GM23338 (cell line): Measurements from ENCODE around the gene CLEC5A. TPM values are rescaled to one million over a fixed set of nuclear protein-coding genes. Genes with fewer than 3 reads are reported as not detected.

ENCODE experiments used
- ATAC-seq: fragments of 200-7000 bp; cut with Tn5 transposase; 3 replicates; pipeline ENCODE4 v1.9.1; 2020
- DNase-seq: peaks from one replicate; pipeline ENCODE4 v3.0.0-alpha.2; 2015; ENCODE audit warnings: low spot score
- H2AFZ ChIP-seq: fragments of 200-600 bp; sonication (generic); 2 replicates; pipeline ENCODE4 v1.8.0; 2016; ENCODE audit warnings: antibody characterized with exemption, mild to moderate bottlenecking, moderate library complexity
- H3F3A ChIP-seq: fragments of 200-600 bp; sonication (generic); replicated peaks from 2 replicates; pipeline ENCODE4 v1.8.0; 2017; ENCODE audit warnings: antibody characterized with exemption, mixed run types, low read depth
- H3K27ac ChIP-seq: fragments of 200-600 bp; sonication (generic); 2 replicates; pipeline ENCODE4 v1.6.1; 2016; ENCODE audit warnings: low read depth
- H3K27me3 ChIP-seq: fragments of 200-600 bp; sonication (generic); 2 replicates; pipeline ENCODE4 v1.8.0; 2016; ENCODE audit warnings: mild to moderate bottlenecking, mixed run types, moderate library complexity; ENCODE audit not compliant: insufficient read depth
- H3K36me3 ChIP-seq: fragments of 200-600 bp; sonication (generic); 2 replicates; pipeline ENCODE4 v1.8.0; 2016; ENCODE audit warnings: mild to moderate bottlenecking; ENCODE audit not compliant: insufficient read depth
- H3K4me1 ChIP-seq: fragments of 200-600 bp; sonication (generic); 2 replicates; pipeline ENCODE4 v1.8.0; 2016; ENCODE audit warnings: mild to moderate bottlenecking, moderate library complexity; ENCODE audit not compliant: insufficient read depth
- H3K4me2 ChIP-seq: fragments of 200-600 bp; sonication (generic); 2 replicates; pipeline ENCODE4 v1.7.1; 2017; ENCODE audit warnings: mixed run types
- H3K4me3 ChIP-seq: fragments of 200-600 bp; sonication (generic); 2 replicates; pipeline ENCODE4 v1.6.1; 2016; ENCODE audit warnings: mixed run types
- H3K79me2 ChIP-seq: fragments of 200-600 bp; sonication (generic); replicated peaks from 2 replicates; pipeline ENCODE4 v1.8.0; 2017; ENCODE audit warnings: mild to moderate bottlenecking; ENCODE audit not compliant: insufficient read depth
- H3K9me2 ChIP-seq: fragments of 200-600 bp; sonication (generic); 2 replicates; pipeline ENCODE4 v1.8.0; 2017; ENCODE audit not compliant: insufficient read depth
- H4K20me1 ChIP-seq: fragments of 200-600 bp; sonication (generic); replicated peaks from 2 replicates; pipeline ENCODE4 v1.8.0; 2017; ENCODE audit warnings: mild to moderate bottlenecking; ENCODE audit not compliant: insufficient read depth
- H3K27ac Mint-ChIP-seq: 2 replicates; pipeline ENCODE4 v1.8.0; 2020; ENCODE audit warnings: inconsistent platforms, mild to moderate bottlenecking, moderate library complexity, mixed read lengths
- H3K27me3 Mint-ChIP-seq: 3 replicates; pipeline ENCODE4 v1.8.0; 2022; ENCODE audit warnings: low read depth, mild to moderate bottlenecking, moderate library complexity, mixed read lengths, inconsistent platforms; ENCODE audit not compliant: insufficient read depth, poor library complexity
- H3K36me3 Mint-ChIP-seq: 3 replicates; pipeline ENCODE4 v1.8.0; 2021; ENCODE audit warnings: low read depth, mild to moderate bottlenecking, inconsistent platforms, moderate library complexity, mixed read lengths
- H3K4me1 Mint-ChIP-seq: 3 replicates; pipeline ENCODE4 v1.8.0; 2020; ENCODE audit warnings: mild to moderate bottlenecking, inconsistent platforms, mixed read lengths
- H3K4me3 Mint-ChIP-seq: 3 replicates; pipeline ENCODE4 v1.8.0; 2021; ENCODE audit warnings: moderate library complexity, mild to moderate bottlenecking, inconsistent platforms, mixed read lengths
- H3K9me3 Mint-ChIP-seq: 3 replicates; pipeline ENCODE4 v1.8.0; 2020; ENCODE audit warnings: moderate library complexity, mild to moderate bottlenecking, inconsistent platforms, mixed read lengths
- CREB1 ChIP-seq: fragments of 250-450 bp; sonication (Bioruptor Pico); IDR thresholded peaks from 2 replicates; pipeline ENCODE4 v1.5.0; 2020; ENCODE audit warnings: low read depth, mild to moderate bottlenecking, moderate library complexity
- ETS1 ChIP-seq: IDR thresholded peaks from 2 replicates; pipeline ENCODE4 v1.6.1; 2016; ENCODE audit warnings: antibody characterized with exemption
- EZH2 ChIP-seq: fragments of 200-600 bp; sonication (generic); IDR thresholded peaks from one replicate; pipeline ENCODE4 v1.8.0; 2017; ENCODE audit warnings: antibody characterized with exemption, mild to moderate bottlenecking, low read depth; ENCODE audit not compliant: unreplicated experiment
- EZH2phosphoT487 ChIP-seq: fragments of 200-600 bp; sonication (generic); IDR thresholded peaks from one replicate; pipeline ENCODE4 v1.8.1; 2018; ENCODE audit warnings: antibody characterized with exemption; ENCODE audit not compliant: unreplicated experiment
- JUNB ChIP-seq: IDR thresholded peaks from one replicate; pipeline ENCODE4 v1.6.1; 2016; ENCODE audit warnings: antibody characterized with exemption; ENCODE audit not compliant: unreplicated experiment
- NANOG ChIP-seq: IDR thresholded peaks from 2 replicates; pipeline ENCODE4 v1.6.1; 2016; ENCODE audit warnings: antibody characterized with exemption, borderline replicate concordance
- POLR2AphosphoS5 ChIP-seq: IDR thresholded peaks from 2 replicates; pipeline ENCODE4 v1.6.1; 2016; ENCODE audit warnings: antibody characterized with exemption, low read depth
- REST ChIP-seq: IDR thresholded peaks from one replicate; pipeline ENCODE4 v1.6.1; 2018; ENCODE audit warnings: antibody characterized with exemption; ENCODE audit not compliant: unreplicated experiment
- STAT1 ChIP-seq: IDR thresholded peaks from one replicate; pipeline ENCODE4 v1.6.1; 2016; ENCODE audit warnings: antibody characterized with exemption; ENCODE audit not compliant: unreplicated experiment
- ZNF114 ChIP-seq: fragments of 250-450 bp; sonication (Bioruptor Pico); IDR thresholded peaks from 2 replicates; pipeline ENCODE4 v1.5.0; 2020; ENCODE audit warnings: mild to moderate bottlenecking, moderate library complexity
- ZNF331 ChIP-seq: fragments of 250-450 bp; sonication (Bioruptor Pico); IDR thresholded peaks from 2 replicates; pipeline ENCODE4 v1.5.0; 2020; ENCODE audit warnings: low read depth, mild to moderate bottlenecking, moderate library complexity
- polyA plus RNA-seq: library from polyadenylated mRNA; unstranded; fragments of >200 nt; fragmentation: Nextera tagmentation; extraction: Ambion mirVana; gene quantifications from 2 replicates; pipeline ENCODE4 v1.2.1, GENCODE V29; 2016
- total RNA-seq: library from RNA; depleted of rRNA; stranded (reverse); fragments of >200 nt; shearing (Covaris generic); gene quantifications from 2 replicates; pipeline ENCODE4 v1.2.3, GENCODE V29; 2014
- TF ChIP-seq, protein P1 (sequence below): fragments of 250-450 bp; sonication (Bioruptor Pico); IDR thresholded peaks from 2 replicates; pipeline ENCODE4 v1.5.0; 2020; ENCODE audit warnings: mild to moderate bottlenecking, moderate library complexity
- TF ChIP-seq, protein P2 (sequence below), 2 experiments: fragments of 200-600 bp in 1 of 2; sonication (generic) in 1 of 2; conservative IDR thresholded peaks; 2 replicates each; pipeline versions ENCODE4 v1.5.1 to v1.6.1; 2016 to 2017; ENCODE audit warnings: antibody characterized with exemption in 2 of 2, low read depth in 2 of 2, mild to moderate bottlenecking in 2 of 2, moderate library complexity in 1 of 2

The CLEC5A gene
- total and polyA plus RNA-seq, 2 experiments from 2014 or later, result not detected

GRCh38 chr7:141884539-141885225, 62.1 kb downstream of the CLEC5A start:
- no peak overlapping the region for H3K4me3 Mint-ChIP-seq
- H3K9me2 ChIP-seq, result peaks cover 2% of the 10 kb centered on the region; the same call in 1 of the 2 replicates
- H3K9me3 Mint-ChIP-seq, result peaks cover 7% of the 10 kb centered on the region; the same call in 2 of the 3 replicates
- H2AFZ ChIP-seq, result no peak overlapping the region
- no peaks in the 10 kb centered on the region for H3K27me3 ChIP-seq
- no peaks in the 10 kb centered on the region for H3K4me1 ChIP-seq
- H3K79me2 ChIP-seq, result no peaks in the 10 kb centered on the region
- H4K20me1 ChIP-seq, result no peaks in the 10 kb centered on the region
- H3K4me3 ChIP-seq, result no peak overlapping the region
- DNase-seq, result no peak
- no peak for ATAC-seq
- TF ChIP-seq POLR2AphosphoS5 (no peak), STAT1 (no peak), JUNB (no peak), EZH2 (no peak), ETS1 (no peak), NANOG (no peak), CREB1 (CRISPR knock-in tag) (no peak), ZNF114 (no peak), REST (no peak), EZH2phosphoT487 (no peak), ZNF331 (no peak)
- TF ChIP-seq, protein P1, sequence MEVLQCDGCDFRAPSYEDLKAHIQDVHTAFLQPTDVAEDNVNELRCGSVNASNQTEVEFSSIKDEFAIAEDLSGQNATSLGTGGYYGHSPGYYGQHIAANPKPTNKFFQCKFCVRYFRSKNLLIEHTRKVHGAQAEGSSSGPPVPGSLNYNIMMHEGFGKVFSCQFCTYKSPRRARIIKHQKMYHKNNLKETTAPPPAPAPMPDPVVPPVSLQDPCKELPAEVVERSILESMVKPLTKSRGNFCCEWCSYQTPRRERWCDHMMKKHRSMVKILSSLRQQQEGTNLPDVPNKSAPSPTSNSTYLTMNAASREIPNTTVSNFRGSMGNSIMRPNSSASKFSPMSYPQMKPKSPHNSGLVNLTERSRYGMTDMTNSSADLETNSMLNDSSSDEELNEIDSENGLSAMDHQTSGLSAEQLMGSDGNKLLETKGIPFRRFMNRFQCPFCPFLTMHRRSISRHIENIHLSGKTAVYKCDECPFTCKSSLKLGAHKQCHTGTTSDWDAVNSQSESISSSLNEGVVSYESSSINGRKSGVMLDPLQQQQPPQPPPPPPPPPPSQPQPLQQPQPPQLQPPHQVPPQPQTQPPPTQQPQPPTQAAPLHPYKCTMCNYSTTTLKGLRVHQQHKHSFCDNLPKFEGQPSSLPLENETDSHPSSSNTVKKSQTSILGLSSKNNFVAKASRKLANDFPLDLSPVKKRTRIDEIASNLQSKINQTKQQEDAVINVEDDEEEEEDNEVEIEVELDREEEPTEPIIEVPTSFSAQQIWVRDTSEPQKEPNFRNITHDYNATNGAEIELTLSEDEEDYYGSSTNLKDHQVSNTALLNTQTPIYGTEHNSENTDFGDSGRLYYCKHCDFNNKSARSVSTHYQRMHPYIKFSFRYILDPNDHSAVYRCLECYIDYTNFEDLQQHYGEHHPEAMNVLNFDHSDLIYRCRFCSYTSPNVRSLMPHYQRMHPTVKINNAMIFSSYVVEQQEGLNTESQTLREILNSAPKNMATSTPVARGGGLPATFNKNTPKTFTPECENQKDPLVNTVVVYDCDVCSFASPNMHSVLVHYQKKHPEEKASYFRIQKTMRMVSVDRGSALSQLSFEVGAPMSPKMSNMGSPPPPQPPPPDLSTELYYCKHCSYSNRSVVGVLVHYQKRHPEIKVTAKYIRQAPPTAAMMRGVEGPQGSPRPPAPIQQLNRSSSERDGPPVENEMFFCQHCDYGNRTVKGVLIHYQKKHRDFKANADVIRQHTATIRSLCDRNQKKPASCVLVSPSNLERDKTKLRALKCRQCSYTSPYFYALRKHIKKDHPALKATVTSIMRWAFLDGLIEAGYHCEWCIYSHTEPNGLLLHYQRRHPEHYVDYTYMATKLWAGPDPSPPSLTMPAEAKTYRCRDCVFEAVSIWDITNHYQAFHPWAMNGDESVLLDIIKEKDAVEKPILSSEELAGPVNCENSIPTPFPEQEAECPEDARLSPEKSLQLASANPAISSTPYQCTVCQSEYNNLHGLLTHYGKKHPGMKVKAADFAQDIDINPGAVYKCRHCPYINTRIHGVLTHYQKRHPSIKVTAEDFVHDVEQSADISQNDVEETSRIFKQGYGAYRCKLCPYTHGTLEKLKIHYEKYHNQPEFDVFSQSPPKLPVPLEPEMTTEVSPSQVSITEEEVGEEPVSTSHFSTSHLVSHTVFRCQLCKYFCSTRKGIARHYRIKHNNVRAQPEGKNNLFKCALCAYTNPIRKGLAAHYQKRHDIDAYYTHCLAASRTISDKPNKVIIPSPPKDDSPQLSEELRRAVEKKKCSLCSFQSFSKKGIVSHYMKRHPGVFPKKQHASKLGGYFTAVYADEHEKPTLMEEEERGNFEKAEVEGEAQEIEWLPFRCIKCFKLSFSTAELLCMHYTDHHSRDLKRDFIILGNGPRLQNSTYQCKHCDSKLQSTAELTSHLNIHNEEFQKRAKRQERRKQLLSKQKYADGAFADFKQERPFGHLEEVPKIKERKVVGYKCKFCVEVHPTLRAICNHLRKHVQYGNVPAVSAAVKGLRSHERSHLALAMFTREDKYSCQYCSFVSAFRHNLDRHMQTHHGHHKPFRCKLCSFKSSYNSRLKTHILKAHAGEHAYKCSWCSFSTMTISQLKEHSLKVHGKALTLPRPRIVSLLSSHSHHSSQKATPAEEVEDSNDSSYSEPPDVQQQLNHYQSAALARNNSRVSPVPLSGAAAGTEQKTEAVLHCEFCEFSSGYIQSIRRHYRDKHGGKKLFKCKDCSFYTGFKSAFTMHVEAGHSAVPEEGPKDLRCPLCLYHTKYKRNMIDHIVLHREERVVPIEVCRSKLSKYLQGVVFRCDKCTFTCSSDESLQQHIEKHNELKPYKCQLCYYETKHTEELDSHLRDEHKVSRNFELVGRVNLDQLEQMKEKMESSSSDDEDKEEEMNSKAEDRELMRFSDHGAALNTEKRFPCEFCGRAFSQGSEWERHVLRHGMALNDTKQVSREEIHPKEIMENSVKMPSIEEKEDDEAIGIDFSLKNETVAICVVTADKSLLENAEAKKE (CRISPR knock-in tag), result no peak
- TF ChIP-seq, protein P2, sequence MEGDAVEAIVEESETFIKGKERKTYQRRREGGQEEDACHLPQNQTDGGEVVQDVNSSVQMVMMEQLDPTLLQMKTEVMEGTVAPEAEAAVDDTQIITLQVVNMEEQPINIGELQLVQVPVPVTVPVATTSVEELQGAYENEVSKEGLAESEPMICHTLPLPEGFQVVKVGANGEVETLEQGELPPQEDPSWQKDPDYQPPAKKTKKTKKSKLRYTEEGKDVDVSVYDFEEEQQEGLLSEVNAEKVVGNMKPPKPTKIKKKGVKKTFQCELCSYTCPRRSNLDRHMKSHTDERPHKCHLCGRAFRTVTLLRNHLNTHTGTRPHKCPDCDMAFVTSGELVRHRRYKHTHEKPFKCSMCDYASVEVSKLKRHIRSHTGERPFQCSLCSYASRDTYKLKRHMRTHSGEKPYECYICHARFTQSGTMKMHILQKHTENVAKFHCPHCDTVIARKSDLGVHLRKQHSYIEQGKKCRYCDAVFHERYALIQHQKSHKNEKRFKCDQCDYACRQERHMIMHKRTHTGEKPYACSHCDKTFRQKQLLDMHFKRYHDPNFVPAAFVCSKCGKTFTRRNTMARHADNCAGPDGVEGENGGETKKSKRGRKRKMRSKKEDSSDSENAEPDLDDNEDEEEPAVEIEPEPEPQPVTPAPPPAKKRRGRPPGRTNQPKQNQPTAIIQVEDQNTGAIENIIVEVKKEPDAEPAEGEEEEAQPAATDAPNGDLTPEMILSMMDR (conservative IDR thresholded peaks at IDR 0.05; ENCODE audit: low read depth in 2 of 2), result no peak
- H3K27ac ChIP-seq, result no peak overlapping the region
- H3K4me2 ChIP-seq, result no peak overlapping the region
- no peaks in the 10 kb centered on the region for H3K36me3 ChIP-seq
- no peak overlapping the region for H3K27ac Mint-ChIP-seq
- no peaks in the 10 kb centered on the region for H3F3A ChIP-seq
- H3K4me1 Mint-ChIP-seq, result no peaks in the 10 kb centered on the region
- peaks cover 3% of the 10 kb centered on the region; the same call in 1 of the 3 replicates for H3K36me3 Mint-ChIP-seq
- H3K27me3 Mint-ChIP-seq, result no peaks in the 10 kb centered on the region
